C4-2B (cell line): ENCODE results near the gene SLC8A3.

Experiments
- CTCF ChIP-seq: fragments of 450-650 bp; conservative IDR thresholded peaks from 2 replicates; pipeline ENCODE4 v1.5.1; 2017; ENCODE audit warnings: mild to moderate bottlenecking
- ZFX ChIP-seq: fragments of 450-650 bp; IDR thresholded peaks from 2 replicates; pipeline ENCODE4 v1.6.1; 2017

- TF ChIP-seq CTCF (no peak), ZFX (no peak)
Measured at GRCh38 chr14:70084226-70084625, 104.5 kb downstream of the SLC8A3 start.
